HepG2 (cell line): ENCODE measurements around the gene NSUN5.
"Not testable (repeated sequence)": the region's sequence is repeated elsewhere in the genome, so short reads cannot be mapped to it uniquely, and the experiment has no call there.

Experiments used
- HOXA7 ChIP-seq: sonication (generic); formaldehyde crosslinking; IDR thresholded peaks from 2 replicates; pipeline ENCODE4 v1.8.1; 2022; ENCODE audit warnings: mild to moderate bottlenecking, missing genetic modification reagents, moderate library complexity
- MTA1 ChIP-seq: sonication (generic); formaldehyde crosslinking; IDR thresholded peaks from 2 replicates; pipeline ENCODE4 v1.4.0; 2020; ENCODE audit warnings: missing genetic modification reagents, mild to moderate bottlenecking, borderline replicate concordance
- NFYB ChIP-seq: sonication (generic); formaldehyde crosslinking; IDR thresholded peaks from 2 replicates; pipeline ENCODE4 v1.4.0; 2020; ENCODE audit warnings: missing genetic modification reagents
- POLR2AphosphoS2 ChIP-seq: IDR thresholded peaks from 2 replicates; pipeline ENCODE4 v1.6.1; 2011; ENCODE audit warnings: low read depth, low read length, improper control_type of control experiment
- ZBTB10 ChIP-seq: sonication (generic); formaldehyde crosslinking; IDR thresholded peaks from 2 replicates; pipeline ENCODE4 v1.4.0; 2020; ENCODE audit warnings: missing genetic modification reagents, borderline replicate concordance
- ZNF12 ChIP-seq: sonication (generic); formaldehyde crosslinking; IDR thresholded peaks from 2 replicates; pipeline ENCODE4 v1.5.0; 2020; ENCODE audit warnings: missing genetic modification reagents
- TF ChIP-seq, protein P1 (sequence below): sonication (generic); formaldehyde crosslinking; IDR thresholded peaks from 2 replicates; pipeline ENCODE4 v1.5.0; 2020; ENCODE audit warnings: mild to moderate bottlenecking, missing genetic modification reagents, moderate library complexity

DNA sequence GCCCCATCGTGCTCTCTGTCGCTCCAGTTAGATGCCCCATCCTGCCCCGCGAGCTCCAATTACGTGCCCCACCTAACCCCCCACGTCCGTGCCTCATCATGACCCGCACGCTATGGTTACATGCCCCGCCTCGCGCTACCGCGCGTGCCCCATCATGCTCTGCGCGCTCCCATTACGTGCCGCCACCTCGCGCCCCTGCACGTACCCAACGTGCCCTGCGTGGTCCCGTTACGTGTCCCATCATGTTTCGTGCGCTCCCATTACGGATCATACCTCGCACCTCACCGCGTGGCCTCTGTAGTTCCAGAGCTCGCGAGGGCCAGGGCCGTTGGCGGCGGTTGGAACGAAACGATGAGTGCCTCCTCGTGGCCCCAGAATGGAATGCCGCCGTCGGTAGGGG, 19.3 kb upstream of the NSUN5 start, which contains the start of the genes FKBP6 and TRIM50:
- TF ChIP-seq POLR2AphosphoS2; ZNF12 (CRISPR knock-in tag); HOXA7 (CRISPR knock-in tag); NFYB; ZBTB10 (CRISPR knock-in tag); MTA1 (CRISPR knock-in tag): not testable (repeated sequence)
- TF ChIP-seq, protein P1, sequence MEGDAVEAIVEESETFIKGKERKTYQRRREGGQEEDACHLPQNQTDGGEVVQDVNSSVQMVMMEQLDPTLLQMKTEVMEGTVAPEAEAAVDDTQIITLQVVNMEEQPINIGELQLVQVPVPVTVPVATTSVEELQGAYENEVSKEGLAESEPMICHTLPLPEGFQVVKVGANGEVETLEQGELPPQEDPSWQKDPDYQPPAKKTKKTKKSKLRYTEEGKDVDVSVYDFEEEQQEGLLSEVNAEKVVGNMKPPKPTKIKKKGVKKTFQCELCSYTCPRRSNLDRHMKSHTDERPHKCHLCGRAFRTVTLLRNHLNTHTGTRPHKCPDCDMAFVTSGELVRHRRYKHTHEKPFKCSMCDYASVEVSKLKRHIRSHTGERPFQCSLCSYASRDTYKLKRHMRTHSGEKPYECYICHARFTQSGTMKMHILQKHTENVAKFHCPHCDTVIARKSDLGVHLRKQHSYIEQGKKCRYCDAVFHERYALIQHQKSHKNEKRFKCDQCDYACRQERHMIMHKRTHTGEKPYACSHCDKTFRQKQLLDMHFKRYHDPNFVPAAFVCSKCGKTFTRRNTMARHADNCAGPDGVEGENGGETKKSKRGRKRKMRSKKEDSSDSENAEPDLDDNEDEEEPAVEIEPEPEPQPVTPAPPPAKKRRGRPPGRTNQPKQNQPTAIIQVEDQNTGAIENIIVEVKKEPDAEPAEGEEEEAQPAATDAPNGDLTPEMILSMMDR (CRISPR knock-in tag) = not testable (repeated sequence)
